Measurements from ENCODE around the gene RASA2.

GRCh38 chr3:141546081-141546480, 59.3 kb downstream of the RASA2 start:
- no peak for TF ChIP-seq CTCF (IDR thresholded peaks at IDR 0.05 in 4 of 5, conservative IDR thresholded peaks at IDR 0.05 in 1 of 5)
- TF ChIP-seq POLR2A (IDR thresholded peaks at IDR 0.05): no peak
